Neural progenitor cell (in vitro differentiated cells): ENCODE data around the gene TPCN2. TPM values are rescaled to one million over a fixed set of nuclear protein-coding genes. Genes with fewer than 3 reads are reported as not detected.

Experiments
- DNase-seq: peaks from one replicate; pipeline ENCODE4 v3.0.0-alpha.2; 2016; ENCODE audit warnings: low spot score
- H2AFZ ChIP-seq: fragments of 200-600 bp; sonication (generic); replicated peaks from 2 replicates; pipeline ENCODE4 v1.6.1; 2016; ENCODE audit warnings: antibody characterized with exemption
- H3F3A ChIP-seq: fragments of 200-600 bp; sonication (generic); 2 replicates; pipeline ENCODE4 v1.6.1; 2016; ENCODE audit warnings: antibody characterized with exemption, low read depth
- H3K27ac ChIP-seq: fragments of 200-600 bp; sonication (generic); 2 replicates; pipeline ENCODE4 v1.5.1; 2016; ENCODE audit warnings: mild to moderate bottlenecking
- H3K27me3 ChIP-seq: fragments of 200-600 bp; sonication (generic); 2 replicates; pipeline ENCODE4 v1.6.1; 2016; ENCODE audit warnings: mild to moderate bottlenecking, moderate library complexity
- H3K36me3 ChIP-seq: fragments of 200-600 bp; sonication (generic); 2 replicates; pipeline ENCODE4 v1.5.1; 2016
- H3K4me1 ChIP-seq: fragments of 200-600 bp; sonication (generic); 2 replicates; pipeline ENCODE4 v1.6.1; 2016; ENCODE audit warnings: mixed run types
- H3K4me2 ChIP-seq: fragments of 200-600 bp; sonication (generic); 2 replicates; pipeline ENCODE4 v1.6.1; 2016
- H3K4me3 ChIP-seq: fragments of 200-600 bp; sonication (generic); 2 replicates; pipeline ENCODE4 v1.5.1; 2016
- H3K79me2 ChIP-seq: fragments of 200-600 bp; sonication (generic); 2 replicates; pipeline ENCODE4 v1.6.1; 2016; ENCODE audit warnings: low read depth
- H3K9ac ChIP-seq: fragments of 200-600 bp; sonication (generic); 2 replicates; pipeline ENCODE4 v1.6.1; 2016
- H3K9me3 ChIP-seq: fragments of 200-600 bp; sonication (generic); 2 replicates; pipeline ENCODE4 v1.5.1; 2016; ENCODE audit warnings: low read depth
- H4K20me1 ChIP-seq: fragments of 200-600 bp; sonication (generic); 2 replicates; pipeline ENCODE4 v1.6.1; 2016; ENCODE audit warnings: low read depth
- H3K27ac Mint-ChIP-seq: 3 replicates; pipeline ENCODE4 v1.8.0; 2021; ENCODE audit warnings: mixed read lengths
- H3K27me3 Mint-ChIP-seq: 2 replicates; pipeline ENCODE4 v1.8.0; 2022; ENCODE audit warnings: low read depth, mild to moderate bottlenecking, inconsistent platforms, moderate library complexity, mixed read lengths; ENCODE audit not compliant: insufficient read depth
- H3K36me3 Mint-ChIP-seq: 3 replicates; pipeline ENCODE4 v1.8.0; 2021; ENCODE audit warnings: mixed read lengths
- H3K4me1 Mint-ChIP-seq: 3 replicates; pipeline ENCODE4 v1.8.0; 2021; ENCODE audit warnings: mixed read lengths
- H3K4me3 Mint-ChIP-seq: 3 replicates; pipeline ENCODE4 v1.8.0; 2021; ENCODE audit warnings: mild to moderate bottlenecking, moderate library complexity, mixed read lengths
- H3K9me3 Mint-ChIP-seq: 3 replicates; pipeline ENCODE4 v1.8.0; 2020; ENCODE audit warnings: mixed read lengths
- EZH2 ChIP-seq: fragments of 200-600 bp; sonication (generic); IDR thresholded peaks from 2 replicates; pipeline ENCODE4 v1.6.1; 2017; ENCODE audit warnings: antibody characterized with exemption, mild to moderate bottlenecking, moderate library complexity
- EZH2phosphoT487 ChIP-seq: fragments of 200-600 bp; sonication (generic); IDR thresholded peaks from 2 replicates; pipeline ENCODE4 v1.6.1; 2017; ENCODE audit warnings: antibody characterized with exemption
- total RNA-seq: library from RNA; depleted of rRNA; stranded (reverse); fragments of >200 nt; gene quantifications from 2 replicates; pipeline ENCODE4 v1.2.3, GENCODE V29; 2015; ENCODE audit warnings: low replicate concordance
- TF ChIP-seq, protein P1 (sequence below): fragments of 200-600 bp; sonication (generic); IDR thresholded peaks from 2 replicates; pipeline ENCODE4 v1.5.1; 2017; ENCODE audit warnings: antibody characterized with exemption, mild to moderate bottlenecking

Gene TPCN2
- total RNA-seq, 1 donor from 2014 or later = 7.2 TPM

DNA sequence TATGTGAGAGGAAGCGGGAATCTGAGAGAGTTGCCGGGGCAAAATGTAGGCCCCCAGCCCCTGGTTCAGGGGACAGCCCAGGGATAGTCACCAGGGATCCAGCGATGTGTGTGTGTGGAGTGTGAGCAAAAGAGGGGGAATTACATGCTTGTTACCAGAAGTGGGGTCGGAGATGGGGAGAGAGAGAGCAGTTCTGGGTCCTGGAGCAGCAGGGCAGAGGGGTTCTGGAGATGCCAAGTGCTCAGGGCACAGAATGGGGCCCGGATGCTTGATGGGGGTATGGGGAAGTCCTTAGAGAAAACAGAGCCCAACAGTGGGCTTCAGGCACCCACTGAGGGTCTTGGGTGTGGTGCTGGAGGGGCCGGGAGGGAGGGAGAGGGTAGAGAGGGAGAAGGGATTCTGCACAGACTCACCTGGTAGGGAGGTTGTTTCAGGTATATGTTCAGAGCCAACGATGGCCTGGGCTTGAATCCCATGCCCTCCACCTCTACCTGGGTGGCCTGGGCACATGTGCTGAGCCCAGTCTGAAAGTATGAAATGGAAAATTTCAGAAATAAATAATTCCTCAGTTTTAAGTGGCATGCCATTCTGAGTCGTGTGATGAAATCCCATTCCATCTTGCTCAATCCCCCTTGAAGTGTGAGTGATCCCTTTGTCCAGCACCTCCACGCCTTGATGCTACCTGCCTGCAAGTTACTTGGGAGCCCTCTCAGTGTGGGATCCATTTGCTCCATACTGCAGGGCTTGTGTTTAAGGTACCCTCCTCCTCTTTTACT lies 119.4 kb downstream of the TPCN2 start:
- TF ChIP-seq EZH2phosphoT487 (no peak), EZH2 (no peak)
- TF ChIP-seq, protein P1, sequence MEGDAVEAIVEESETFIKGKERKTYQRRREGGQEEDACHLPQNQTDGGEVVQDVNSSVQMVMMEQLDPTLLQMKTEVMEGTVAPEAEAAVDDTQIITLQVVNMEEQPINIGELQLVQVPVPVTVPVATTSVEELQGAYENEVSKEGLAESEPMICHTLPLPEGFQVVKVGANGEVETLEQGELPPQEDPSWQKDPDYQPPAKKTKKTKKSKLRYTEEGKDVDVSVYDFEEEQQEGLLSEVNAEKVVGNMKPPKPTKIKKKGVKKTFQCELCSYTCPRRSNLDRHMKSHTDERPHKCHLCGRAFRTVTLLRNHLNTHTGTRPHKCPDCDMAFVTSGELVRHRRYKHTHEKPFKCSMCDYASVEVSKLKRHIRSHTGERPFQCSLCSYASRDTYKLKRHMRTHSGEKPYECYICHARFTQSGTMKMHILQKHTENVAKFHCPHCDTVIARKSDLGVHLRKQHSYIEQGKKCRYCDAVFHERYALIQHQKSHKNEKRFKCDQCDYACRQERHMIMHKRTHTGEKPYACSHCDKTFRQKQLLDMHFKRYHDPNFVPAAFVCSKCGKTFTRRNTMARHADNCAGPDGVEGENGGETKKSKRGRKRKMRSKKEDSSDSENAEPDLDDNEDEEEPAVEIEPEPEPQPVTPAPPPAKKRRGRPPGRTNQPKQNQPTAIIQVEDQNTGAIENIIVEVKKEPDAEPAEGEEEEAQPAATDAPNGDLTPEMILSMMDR = no peak
- Histone ChIP-seq H3K4me2 (no peak overlapping the region), H3K9ac (no peak overlapping the region), H3K4me1 (no peaks in the 10 kb centered on the region), H4K20me1 (no peaks in the 10 kb centered on the region), H3K4me3 (no peak overlapping the region), H3K79me2 (no peaks in the 10 kb centered on the region), H3K36me3 (no peaks in the 10 kb centered on the region), H3K27me3 (no peaks in the 10 kb centered on the region), H3F3A (no peaks in the 10 kb centered on the region), H2AFZ (no peak overlapping the region), H3K27ac (no peak overlapping the region), H3K9me3 (no peaks in the 10 kb centered on the region)
- H3K4me3 Mint-ChIP-seq = peak overlapping the region; percentile 16
- peaks cover 4% of the 10 kb centered on the region for H3K9me3 Mint-ChIP-seq
- no peak for DNase-seq
- H3K27ac Mint-ChIP-seq = no peak overlapping the region
- no peaks in the 10 kb centered on the region for H3K36me3 Mint-ChIP-seq
- H3K27me3 Mint-ChIP-seq = peaks cover 15% of the 10 kb centered on the region
- H3K4me1 Mint-ChIP-seq = peaks cover 9% of the 10 kb centered on the region

DNA sequence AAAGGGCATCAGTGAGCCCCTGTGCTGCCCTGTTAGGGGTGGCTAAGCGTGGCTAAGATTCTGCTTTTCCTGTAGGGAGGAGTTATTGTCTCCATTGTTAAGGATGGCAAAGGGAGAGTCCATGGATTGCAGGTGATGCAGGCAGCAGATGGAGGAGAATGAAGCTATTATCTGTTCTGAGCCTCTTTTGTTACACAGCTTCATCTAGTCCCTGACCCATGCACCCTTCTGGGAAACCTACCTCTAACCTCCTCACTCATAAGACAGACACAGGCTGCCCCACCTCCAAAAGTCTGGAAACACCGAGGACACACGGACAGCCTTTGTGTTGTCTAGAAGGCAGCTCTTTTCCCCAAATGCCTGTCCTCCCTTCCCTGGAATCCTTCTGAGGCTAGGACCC lies 120.7 kb downstream of the TPCN2 start:
- Mint-ChIP-seq H3K4me1 (peaks cover 12% of the 10 kb centered on the region), H3K9me3 (peaks cover 10% of the 10 kb centered on the region), H3K27ac (peak overlapping the region; percentile 60), H3K27me3 (peaks cover 15% of the 10 kb centered on the region), H3K4me3 (no peak overlapping the region), H3K36me3 (no peaks in the 10 kb centered on the region)
- no peaks in the 10 kb centered on the region for H4K20me1 ChIP-seq
- DNase-seq = no peak
- no peaks in the 10 kb centered on the region for H3K9me3 ChIP-seq
- H3K4me3 ChIP-seq = no peak overlapping the region
- no peaks in the 10 kb centered on the region for H3K36me3 ChIP-seq
- no peaks in the 10 kb centered on the region for H3K4me1 ChIP-seq
- no peaks in the 10 kb centered on the region for H3K79me2 ChIP-seq
- TF ChIP-seq, protein P1 = no peak
- TF ChIP-seq EZH2 (no peak), EZH2phosphoT487 (no peak)
- no peaks in the 10 kb centered on the region for H3K27me3 ChIP-seq
- no peak overlapping the region for H2AFZ ChIP-seq
- no peak overlapping the region for H3K9ac ChIP-seq
- H3K27ac ChIP-seq = no peak overlapping the region
- no peak overlapping the region for H3K4me2 ChIP-seq
- no peaks in the 10 kb centered on the region for H3F3A ChIP-seq

DNA sequence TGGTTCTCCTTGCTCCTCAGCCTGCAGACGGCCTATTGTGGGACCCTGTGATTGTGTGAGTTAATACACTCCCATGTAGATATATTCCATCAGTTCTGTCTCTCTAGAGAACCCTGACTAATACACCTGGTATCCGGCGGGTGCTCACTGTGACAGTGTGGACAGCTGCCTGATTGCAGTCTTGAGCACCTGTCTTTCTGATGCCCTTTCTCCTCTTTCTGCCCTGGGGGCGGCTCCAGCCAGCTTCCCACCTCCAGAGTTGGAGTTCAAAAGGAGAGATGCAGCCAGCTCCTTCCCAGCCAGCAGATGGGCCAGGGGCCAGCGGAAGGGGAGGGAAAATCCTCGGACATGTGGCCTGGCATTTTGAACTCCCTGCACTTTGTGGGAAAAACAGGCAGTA lies 122.0 kb downstream of the TPCN2 start:
- H2AFZ ChIP-seq = no peak overlapping the region

More for the DNA sequence above, 122.0 kb downstream of the TPCN2 start:
- peaks cover 13% of the 10 kb centered on the region for H3K27me3 Mint-ChIP-seq
- H3K4me3 Mint-ChIP-seq = no peak overlapping the region
- Histone ChIP-seq H3K4me3 (no peak overlapping the region), H3K9ac (no peak overlapping the region), H4K20me1 (no peaks in the 10 kb centered on the region), H3F3A (no peaks in the 10 kb centered on the region), H3K27ac (no peak overlapping the region), H3K4me2 (no peak overlapping the region), H3K9me3 (no peaks in the 10 kb centered on the region), H3K79me2 (no peaks in the 10 kb centered on the region), H3K4me1 (no peaks in the 10 kb centered on the region), H3K36me3 (no peaks in the 10 kb centered on the region), H3K27me3 (no peaks in the 10 kb centered on the region)
- no peaks in the 10 kb centered on the region for H3K36me3 Mint-ChIP-seq
- peaks cover 11% of the 10 kb centered on the region for H3K4me1 Mint-ChIP-seq
- peak overlapping the region; percentile 58 for H3K27ac Mint-ChIP-seq
- no peak for DNase-seq
- peaks cover 17% of the 10 kb centered on the region for H3K9me3 Mint-ChIP-seq
- TF ChIP-seq, protein P1 = no peak
- no peak for TF ChIP-seq EZH2
- no peak for TF ChIP-seq EZH2phosphoT487
